GM12875 (cell line): Measurements from ENCODE around the gene MRPL52.

Experiments used
- H3K4me3 ChIP-seq: one replicate; pipeline ENCODE4 v1.5.1; 2011; ENCODE audit warnings: low read depth, low read length, control low read depth
- TF ChIP-seq, protein P1 (sequence below): IDR thresholded peaks from 2 replicates; pipeline ENCODE4 v1.5.1; 2011; ENCODE audit warnings: low read depth, mild to moderate bottlenecking, control low read depth, inconsistent platforms, low read length, moderate library complexity, borderline replicate concordance; ENCODE audit not compliant: insufficient read depth

The MRPL52 gene

GRCh38 chr14:22875003-22875747, 45.5 kb downstream of the MRPL52 start:
- no peak overlapping the region for H3K4me3 ChIP-seq
- TF ChIP-seq, protein P1, sequence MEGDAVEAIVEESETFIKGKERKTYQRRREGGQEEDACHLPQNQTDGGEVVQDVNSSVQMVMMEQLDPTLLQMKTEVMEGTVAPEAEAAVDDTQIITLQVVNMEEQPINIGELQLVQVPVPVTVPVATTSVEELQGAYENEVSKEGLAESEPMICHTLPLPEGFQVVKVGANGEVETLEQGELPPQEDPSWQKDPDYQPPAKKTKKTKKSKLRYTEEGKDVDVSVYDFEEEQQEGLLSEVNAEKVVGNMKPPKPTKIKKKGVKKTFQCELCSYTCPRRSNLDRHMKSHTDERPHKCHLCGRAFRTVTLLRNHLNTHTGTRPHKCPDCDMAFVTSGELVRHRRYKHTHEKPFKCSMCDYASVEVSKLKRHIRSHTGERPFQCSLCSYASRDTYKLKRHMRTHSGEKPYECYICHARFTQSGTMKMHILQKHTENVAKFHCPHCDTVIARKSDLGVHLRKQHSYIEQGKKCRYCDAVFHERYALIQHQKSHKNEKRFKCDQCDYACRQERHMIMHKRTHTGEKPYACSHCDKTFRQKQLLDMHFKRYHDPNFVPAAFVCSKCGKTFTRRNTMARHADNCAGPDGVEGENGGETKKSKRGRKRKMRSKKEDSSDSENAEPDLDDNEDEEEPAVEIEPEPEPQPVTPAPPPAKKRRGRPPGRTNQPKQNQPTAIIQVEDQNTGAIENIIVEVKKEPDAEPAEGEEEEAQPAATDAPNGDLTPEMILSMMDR: no peak

DNA sequence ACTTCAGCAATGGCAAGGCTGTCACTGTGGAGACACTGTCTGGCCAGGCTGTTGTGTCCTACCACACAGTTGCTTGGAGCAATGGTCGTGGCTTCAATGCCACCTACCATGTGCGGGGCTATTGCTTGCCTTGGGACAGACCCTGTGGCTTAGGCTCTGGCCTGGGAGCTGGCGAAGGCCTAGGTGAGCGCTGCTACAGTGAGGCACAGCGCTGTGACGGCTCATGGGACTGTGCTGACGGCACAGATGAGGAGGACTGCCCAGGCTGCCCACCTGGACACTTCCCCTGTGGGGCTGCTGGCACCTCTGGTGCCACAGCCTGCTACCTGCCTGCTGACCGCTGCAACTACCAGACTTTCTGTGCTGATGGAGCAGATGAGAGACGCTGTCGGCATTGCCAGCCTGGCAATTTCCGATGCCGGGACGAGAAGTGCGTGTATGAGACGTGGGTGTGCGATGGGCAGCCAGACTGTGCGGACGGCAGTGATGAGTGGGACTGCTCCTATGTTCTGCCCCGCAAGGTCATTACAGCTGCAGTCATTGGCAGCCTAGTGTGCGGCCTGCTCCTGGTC, 46.1 kb downstream of the MRPL52 start:
- no peak overlapping the region for H3K4me3 ChIP-seq
- TF ChIP-seq, protein P1: no peak

DNA sequence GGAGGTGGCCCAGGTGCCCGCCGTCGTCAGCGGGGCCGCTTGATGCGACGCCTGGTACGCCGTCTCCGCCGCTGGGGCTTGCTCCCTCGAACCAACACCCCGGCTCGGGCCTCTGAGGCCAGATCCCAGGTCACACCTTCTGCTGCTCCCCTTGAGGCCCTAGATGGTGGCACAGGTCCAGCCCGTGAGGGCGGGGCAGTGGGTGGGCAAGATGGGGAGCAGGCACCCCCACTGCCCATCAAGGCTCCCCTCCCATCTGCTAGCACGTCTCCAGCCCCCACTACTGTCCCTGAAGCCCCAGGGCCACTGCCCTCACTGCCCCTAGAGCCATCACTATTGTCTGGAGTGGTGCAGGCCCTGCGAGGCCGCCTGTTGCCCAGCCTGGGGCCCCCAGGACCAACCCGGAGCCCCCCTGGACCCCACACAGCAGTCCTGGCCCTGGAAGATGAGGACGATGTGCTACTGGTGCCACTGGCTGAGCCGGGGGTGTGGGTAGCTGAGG, 47.4 kb downstream of the MRPL52 start:
- TF ChIP-seq, protein P1: no peak
- H3K4me3 ChIP-seq: no peak overlapping the region

DNA sequence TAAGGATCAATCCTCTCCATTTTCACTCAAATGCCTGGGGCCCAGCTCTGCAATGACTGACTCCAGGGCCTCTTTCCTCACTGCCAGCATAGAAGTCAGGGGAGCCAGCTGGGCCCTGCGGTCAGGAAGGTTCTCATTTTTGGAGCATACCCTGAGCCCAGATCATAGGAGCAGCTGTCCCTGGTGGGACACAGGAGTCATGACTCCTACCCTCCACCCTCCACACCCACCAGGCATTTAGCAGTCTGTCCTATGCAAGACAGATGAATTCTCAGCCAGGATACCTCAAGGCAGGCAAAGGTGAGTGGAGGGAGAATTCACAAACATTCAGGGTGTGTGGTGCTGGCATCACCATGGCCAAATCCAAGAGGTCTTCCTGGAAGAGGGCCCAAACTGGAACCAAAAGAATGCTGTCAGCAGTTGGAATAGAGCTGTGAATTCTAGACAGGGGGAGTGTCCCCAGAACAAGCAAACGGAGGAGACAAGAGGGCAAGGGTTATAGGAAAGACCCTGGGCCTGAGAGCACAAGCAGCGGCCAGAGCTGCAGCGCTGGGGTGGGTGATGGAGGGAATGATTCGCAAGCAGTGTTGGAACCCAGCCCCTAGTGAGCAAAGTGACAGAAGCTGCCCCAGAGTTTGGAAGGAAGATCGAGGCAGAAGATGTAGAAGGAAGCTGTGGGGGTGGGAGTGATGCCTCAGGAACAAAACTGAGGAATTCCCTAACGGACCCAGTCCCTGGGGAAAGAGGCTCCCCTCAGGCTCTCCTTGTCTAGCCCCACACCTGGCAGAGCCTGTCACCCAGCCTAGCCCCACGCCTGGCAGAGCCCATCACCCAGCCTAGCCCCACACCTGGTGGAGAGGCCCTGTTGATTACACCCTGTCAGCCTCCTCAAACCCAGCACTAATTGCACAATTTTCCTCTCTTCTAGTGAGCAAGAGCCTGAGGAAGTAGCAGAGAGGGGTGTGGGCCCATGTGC, 48.9 kb downstream of the MRPL52 start:
- TF ChIP-seq, protein P1: no peak
- no peak overlapping the region for H3K4me3 ChIP-seq

GRCh38 chr14:22882064-22882463, 52.4 kb downstream of the MRPL52 start:
- TF ChIP-seq, protein P1: no peak

GRCh38 chr14:22882529-22883172, 53.0 kb downstream of the MRPL52 start:
- TF ChIP-seq, protein P1: no peak
- H3K4me3 ChIP-seq: no peak overlapping the region

More at GRCh38 chr14:22882064-22882463, 52.4 kb downstream of the MRPL52 start:
- no peak overlapping the region for H3K4me3 ChIP-seq
